Stimulated activated CD8-positive, alpha-beta memory T cell treated with anti-CD3 and anti-CD28 coated beads, Interleukin-4, amount 100 ng/mL, for 1 hour (primary cell): Measurements from ENCODE around the gene KRT83.

ENCODE experiments used
- DNase-seq, 2 donors: peaks; one replicate each; pipeline ENCODE4 v3.0.0-alpha.2; 2020; ENCODE audit warnings: low read depth in 2 of 2, low spot score in 1 of 2

The KRT83 gene

DNA sequence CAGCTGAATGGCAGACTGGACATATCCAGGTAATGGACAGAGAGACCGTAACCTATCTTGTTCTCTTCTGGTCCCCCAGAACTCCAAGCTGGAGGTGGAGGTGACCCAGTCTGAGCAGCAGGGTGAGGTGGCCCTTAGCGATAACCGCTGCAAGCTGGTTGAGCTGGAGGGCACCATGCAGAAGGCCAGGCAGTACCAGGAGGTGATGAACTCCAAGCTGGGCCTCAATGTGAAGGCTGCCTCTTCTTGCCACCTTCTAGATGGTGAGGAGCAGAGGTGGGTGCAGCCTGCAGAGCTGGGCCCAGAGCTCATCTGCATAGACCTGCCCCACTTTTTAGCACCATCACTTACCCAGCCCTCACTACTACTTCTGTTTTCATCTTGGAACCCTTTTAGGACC is 53.9 kb downstream of the KRT83 start:
- no peak for DNase-seq

DNA sequence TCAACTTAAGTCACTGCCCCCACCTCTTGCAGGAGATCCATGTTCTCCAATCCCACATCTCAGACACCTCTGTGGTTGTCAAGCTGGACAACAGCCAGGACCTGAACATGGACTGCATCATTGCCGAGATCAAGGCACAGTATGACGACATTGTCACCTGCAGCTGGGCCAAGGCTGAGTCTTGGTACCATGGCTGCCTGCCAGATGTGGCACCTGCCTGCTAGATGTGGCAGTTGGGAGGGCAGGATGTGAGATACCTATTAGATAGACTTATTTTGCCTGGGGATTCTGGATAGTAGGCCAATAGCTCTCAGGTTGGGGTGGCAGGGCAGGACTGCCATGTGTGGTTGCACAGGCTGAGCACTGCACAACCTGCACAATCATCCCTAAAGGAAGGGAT is 54.7 kb downstream of the KRT83 start:
- no peak for DNase-seq

DNA sequence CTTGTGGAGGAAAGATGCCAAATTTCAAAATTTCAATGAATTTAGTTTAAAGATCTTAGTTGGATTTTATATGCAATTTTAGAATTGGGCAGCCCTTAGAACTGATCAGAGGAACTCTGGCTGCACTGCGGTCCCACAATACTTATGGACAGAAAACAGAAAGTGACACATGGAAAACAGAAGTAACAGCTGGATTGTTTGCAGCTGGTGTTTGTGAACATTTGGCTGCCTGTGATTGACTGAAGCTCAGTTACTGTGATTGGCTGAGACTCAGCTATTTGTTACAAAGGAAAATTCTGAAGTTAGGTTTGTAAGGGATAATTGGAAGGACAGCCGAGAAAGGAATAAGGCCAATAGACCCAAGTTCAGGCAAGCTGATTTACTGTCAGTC is 56.8 kb downstream of the KRT83 start:
- DNase-seq = no peak
